GM21528 (cell line): Measurements from ENCODE around the gene PSTPIP2.
"Not testable (repeated sequence)": the region's sequence is repeated elsewhere in the genome, so short reads cannot be mapped to it uniquely, and the experiment has no call there.

Experiments
- ATAC-seq: cut with Tn5 transposase; IDR thresholded peaks from one replicate; pipeline ENCODE4 v1.9.1; 2021; ENCODE audit warnings: mild to moderate bottlenecking, moderate library complexity; ENCODE audit not compliant: unreplicated experiment, low FRiP score

PSTPIP2 gene, protein sequence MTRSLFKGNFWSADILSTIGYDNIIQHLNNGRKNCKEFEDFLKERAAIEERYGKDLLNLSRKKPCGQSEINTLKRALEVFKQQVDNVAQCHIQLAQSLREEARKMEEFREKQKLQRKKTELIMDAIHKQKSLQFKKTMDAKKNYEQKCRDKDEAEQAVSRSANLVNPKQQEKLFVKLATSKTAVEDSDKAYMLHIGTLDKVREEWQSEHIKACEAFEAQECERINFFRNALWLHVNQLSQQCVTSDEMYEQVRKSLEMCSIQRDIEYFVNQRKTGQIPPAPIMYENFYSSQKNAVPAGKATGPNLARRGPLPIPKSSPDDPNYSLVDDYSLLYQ

DNA sequence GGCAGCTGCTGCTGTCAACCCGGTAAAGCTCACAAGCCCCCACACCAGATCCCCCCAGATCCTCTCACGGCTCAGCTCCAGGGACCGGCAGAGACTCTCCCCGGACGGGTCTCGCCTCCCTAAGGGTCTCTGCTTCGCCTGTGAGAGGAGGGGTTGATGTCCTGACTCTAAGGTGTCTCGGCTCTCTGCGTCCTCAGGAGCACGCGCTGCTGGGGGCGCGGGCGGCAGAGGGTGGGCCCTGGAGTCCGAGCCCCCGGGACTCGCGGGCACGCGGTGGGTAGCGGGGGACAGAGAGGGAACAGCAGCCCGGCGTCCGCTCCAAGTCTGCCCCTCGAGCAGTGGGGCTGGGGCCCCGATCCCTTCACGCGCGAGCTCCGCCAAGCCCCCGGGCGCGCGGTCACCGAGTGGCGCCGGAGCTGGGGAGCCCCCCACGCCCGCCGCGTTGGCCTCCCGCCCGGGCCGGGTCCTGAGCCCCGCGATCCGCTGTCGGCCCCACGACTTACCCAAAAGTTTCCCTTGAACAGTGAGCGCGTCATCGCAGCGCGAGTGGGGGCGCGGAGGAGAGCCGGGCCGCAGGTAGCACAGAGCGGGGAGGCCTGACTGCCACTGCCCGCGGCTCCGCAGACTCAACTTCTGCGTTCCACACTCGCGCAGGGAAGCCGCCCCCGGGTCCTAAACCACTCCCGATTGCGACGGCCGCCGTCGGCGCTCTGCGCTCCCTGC lies at the start of gene PSTPIP2:
PSTPIP2 (minus strand) TSS at position 608 of the 723 bp plus-strand sequence; CDS start at position 536, 72 bp downstream.
- ATAC-seq = peak; percentile 68

DNA sequence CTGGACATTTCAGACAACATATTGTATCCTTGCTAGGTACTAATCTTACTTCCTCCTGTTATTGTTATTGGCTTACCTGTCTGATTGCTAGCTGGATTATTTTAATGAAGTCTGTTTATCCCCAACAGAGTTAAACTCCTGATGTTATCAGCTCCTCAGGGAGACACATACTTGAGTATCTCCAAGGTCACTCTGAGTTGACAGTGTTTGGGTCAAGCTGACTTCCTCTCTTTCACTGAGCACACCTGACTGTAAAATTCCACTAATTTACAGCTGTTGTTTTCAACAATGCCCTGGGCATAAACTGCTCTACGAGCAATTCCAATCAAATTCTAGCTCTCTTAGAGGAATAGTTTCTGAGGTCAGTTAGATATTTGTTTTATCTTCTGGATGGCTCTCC lies 41.7 kb upstream of the PSTPIP2 start:
- ATAC-seq = no peak

DNA sequence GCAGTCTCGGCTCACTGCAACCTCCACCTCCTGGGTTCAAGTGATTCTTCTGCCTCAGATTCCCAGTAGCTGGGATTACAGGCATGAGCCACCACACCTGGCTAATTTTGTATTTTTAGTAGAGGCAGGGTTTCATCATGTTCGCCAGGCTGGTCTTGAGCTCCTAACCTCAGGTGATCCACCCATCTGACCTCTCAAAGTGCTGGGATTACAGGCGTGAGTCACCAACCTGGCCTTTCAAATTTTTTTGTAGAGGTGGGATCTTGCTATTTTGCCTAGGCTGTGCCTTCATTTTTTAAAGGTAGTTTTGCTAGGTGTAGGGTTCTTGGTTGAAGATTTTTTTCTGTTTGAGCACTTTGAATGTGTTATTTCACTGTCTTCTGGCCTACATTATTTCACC lies 38.3 kb upstream of the PSTPIP2 start:
- no peak for ATAC-seq

DNA sequence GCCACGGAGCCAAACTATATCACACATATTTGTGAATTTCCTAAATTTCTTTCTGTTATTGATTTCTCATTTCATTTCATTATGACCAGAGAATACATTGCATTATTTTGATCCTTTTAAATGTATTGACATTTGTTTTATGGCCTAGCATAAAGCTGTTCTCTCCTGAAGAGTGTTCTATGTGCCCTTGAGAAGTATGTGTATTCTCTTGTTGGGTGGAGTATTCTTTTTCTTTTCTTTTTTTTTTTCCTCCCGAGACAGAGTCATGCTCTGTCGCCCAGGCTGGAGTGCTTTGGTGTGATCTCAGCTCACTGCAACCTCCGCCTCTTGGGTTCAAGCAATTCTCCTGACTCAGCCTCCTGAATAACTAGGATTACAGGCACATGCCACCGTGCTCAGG lies 37.3 kb upstream of the PSTPIP2 start:
- ATAC-seq = no peak

DNA sequence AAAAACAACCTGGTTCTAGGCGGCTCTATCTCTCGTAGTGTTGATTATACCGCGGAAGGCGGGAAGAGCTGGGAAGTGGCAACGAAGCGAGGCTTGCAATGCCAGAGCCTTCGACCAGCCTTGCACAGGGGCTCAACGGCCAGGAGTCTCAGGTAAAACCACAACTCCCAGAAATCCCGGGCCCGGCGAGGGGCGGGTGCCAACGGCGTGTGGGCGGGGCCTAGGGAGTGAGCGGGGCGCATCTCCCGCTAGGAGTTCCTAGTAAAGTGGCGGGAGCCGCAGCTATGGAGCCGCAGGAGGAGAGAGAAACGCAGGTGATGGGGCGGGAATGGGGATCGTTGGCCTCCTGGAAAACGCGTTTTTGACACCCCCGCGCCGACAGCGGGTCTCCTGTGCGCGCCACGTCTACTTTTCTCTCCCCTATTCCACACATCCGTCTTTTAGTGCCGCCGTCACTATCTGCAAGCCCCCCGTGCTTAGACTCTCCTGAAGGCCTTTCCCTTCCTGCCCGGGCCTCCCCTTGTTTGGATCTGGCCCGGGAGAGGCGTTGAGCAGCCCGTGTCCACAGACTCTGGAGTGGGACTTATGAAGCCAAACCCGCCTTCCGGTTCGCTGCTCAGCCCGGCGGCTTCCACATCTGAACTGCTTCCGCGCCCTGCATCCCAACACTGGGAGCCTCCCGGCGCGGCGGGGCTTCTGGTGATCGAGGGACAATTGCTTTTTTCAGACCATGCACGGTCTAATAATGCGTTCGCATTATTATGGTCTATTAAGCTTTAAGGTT lies 32.3 kb upstream of the PSTPIP2 start, which contains the start of gene HAUS1:
HAUS1 (plus strand) TSS at position 258 of the 784 bp plus-strand sequence; CDS start at position 285, 27 bp downstream.
- ATAC-seq = peak; percentile 91

DNA sequence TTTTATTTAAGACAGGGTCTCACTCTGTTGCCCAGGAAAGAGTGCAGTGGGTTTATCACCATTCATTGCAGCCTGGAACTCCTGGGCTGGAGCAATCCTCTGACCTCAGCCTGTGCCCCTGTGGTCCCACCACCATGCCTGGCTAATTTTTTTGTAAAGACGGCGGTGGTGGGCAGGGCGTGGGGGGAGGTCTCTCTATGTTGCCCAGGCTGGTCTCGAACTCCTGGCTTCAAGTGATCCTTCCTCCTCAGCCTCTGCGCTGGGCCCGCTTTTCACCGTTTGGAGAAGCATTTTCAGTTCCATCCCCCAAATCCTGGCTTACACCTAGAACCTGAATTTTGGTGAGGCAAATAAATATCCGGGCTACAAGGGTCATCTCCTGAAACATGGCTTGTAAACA lies 27.4 kb upstream of the PSTPIP2 start:
- no peak for ATAC-seq

DNA sequence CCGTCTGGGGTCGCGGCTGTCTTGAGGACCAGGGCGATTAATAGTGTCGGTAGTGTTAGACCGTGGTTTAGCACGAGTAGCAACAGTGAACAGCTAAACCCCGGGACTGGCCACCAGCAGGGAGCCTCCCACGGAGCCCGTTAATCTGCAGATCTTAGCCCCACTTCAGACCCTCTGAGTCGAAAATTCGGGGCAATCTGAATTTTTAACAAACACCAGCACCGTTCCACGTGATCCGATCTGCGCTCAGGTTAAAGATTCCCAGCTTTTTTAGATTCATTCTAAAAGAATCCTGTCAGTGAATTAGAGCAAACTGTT lies 26.5 kb upstream of the PSTPIP2 start:
- ATAC-seq = no peak

DNA sequence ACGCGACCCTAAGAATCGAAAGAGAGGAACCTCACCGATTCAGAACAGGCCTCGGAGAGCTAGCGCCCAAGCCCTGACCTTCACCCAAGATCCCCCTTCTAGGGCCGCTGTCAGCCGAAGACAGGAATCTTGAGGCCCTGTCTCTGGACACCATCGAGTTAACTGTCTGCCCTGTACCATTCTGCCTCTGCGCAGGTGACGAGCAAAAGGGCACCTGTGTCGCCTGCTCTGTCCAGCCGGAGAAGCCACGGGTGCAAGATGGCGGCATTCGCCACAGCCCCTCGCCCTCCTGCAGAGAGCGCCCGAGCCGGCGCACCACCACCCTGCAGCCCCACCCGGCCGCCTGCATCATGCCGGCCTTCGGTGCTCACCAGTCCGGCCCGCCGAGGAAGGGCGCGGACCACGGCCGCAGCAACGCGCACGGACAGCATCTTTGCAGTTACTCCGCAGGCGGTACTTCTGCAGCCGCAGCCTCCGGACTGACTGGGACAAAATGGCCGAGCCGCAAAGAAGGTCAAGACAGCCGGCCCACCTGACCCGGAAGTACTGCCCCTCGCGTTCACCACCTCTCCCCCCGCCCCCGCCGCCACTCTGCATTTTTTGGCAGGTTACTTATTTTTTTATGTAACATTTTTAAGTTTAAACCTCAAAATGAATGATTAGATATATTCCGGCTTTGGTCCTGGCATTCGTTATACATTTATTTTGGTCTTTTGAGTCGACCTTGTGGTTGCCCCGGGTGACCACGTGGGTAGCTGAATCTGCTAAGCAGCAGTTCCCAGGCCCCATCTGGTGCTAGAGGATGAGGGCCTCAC lies 25.9 kb upstream of the PSTPIP2 start, which contains the start of gene ATP5F1A:
ATP5F1A (minus strand) TSS at position 496 of the 815 bp plus-strand sequence; CDS start at position 431, 65 bp downstream.
- peak; percentile 81 for ATAC-seq

DNA sequence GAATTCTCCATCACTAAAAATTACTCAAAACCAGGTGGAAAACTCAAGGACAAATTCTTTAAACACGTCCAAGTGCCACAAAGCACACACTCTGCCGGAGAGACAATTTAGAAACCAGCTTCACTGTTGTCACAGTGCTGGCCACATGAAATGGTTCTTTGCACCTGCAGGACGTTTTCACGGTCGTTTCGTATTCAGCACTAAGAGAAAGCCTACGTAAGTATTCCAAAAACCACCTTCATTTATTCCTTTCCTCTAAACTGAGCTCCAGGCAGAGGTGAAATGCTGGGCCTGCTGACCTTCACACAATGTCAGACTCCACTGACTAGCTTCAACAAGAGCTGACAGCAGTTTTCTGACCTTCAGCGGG lies 25.4 kb upstream of the PSTPIP2 start:
- peak; percentile 31 for ATAC-seq

DNA sequence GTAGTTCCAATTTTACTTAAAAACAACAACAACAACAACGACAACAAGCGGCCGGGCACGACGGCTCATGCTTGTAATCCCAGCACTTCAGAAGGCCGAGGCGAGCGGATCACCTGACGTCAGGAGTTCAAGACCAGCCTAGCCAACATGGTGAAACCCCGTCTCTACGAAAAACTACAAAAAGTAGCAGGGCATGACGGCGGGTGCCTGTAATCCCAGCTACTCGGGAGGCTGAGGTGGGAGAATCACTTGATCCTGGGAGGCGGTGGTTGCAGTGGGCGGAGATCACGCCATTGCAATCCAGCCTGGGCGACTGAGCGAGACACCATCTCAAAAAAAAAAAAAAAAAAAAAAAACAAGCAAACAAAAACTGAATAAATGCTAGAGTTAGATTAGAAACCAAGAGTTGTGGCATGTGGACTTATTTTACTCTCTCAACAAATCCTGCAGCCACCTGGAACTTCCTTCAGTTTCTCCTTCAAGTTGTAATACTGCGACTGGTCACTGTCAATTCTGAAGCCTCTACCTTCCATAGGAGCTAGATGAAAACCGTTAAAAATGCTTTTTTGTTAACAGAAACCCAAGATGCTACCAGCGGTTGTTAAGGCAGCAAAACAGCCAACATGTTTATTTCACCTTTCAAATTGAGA lies 24.7 kb upstream of the PSTPIP2 start:
- ATAC-seq = no peak

DNA sequence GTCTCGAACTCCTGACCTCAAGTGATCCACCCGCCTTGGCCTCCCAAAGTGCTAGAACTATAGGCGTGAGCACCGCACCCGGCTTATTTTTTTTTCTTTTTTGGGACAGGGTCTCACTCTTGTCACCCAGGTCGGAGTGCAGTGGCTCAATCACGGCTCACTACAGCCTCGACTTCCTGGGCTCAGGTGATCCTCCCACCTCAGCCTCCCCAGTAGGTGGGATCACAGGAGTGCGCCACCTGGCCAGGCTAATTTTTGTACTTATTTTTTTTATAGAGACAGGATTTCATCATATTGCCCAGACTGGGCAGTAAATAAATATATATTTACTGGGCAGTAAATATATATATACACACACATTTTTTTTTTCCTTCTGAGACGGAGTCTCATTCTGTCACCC lies 23.5 kb upstream of the PSTPIP2 start:
- ATAC-seq = no peak

DNA sequence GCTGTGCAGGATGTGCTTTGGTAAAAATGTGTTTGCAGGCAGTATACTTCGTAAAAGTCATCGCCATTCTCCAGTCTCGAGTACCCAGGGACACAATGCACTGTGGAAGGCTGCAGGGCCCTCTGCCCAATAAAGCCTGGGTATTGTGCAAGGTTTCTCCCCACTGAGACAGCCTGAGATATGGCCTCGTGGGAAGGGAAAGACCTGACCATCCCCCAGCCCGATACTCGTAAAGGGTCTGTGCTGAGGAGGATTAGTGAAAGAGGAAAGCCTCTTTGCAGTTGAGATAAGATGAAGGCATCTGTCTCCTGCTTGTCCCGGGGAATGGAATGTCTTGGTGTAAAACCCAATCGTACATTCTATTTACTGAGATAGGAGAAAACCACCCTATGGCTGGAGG lies 16.4 kb upstream of the PSTPIP2 start:
- ATAC-seq = not testable (repeated sequence)

DNA sequence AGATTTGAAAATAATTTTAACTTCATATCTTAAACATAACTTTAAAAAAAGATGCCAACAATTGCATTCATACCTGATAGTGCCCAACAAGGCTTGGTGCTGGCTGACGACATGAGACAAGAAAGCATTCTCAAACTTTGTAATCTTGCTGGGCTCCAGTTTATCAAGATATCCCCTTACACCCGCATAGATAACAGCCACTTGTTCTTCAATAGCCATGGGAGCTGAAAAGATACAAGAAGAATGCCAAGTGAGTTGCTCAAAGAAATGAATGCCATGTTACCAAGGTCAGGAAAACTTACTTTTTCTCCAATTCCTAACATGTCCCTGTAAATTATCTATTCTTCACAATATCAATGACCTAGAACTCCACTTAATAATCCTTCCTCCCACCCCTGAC lies 12.4 kb upstream of the PSTPIP2 start:
- no peak for ATAC-seq

DNA sequence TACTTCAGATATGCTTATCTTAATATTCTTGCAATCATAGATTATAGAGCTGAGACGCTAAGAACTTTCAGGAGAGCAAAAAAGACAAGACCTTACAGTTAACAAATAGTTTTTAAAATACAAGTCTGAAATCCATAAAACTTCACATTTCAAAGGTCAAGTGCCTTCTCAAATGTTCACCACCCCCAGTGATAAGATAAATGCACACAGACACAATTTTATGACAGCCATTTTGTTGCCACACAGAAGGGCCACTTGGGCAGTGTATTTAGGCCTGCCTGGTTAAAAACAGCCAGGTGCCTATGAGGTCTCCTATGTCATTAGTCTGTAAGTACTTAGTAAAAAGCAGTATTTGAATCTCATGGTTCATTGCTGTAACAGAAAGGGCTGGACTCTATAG lies 8.1 kb upstream of the PSTPIP2 start:
- ATAC-seq = no peak

DNA sequence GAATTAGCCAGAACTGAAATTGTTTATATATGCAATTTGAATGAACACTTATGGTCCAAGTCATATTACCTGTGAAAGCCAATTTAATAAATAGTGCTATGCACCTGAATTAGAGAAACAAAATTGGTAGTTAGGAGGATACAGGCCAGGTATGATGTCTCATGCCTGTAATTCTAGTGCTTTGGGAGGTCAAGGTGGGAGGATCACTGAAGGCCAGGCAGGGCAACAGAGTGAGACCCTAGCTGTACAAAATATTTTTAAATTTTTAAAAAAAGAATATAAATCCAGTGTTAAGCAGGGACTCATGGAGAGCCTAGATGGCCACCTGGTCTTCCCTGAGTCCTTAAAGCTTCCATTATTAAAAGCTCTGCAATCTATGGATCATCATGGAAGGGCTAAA lies 7.3 kb upstream of the PSTPIP2 start:
- ATAC-seq = no peak

DNA sequence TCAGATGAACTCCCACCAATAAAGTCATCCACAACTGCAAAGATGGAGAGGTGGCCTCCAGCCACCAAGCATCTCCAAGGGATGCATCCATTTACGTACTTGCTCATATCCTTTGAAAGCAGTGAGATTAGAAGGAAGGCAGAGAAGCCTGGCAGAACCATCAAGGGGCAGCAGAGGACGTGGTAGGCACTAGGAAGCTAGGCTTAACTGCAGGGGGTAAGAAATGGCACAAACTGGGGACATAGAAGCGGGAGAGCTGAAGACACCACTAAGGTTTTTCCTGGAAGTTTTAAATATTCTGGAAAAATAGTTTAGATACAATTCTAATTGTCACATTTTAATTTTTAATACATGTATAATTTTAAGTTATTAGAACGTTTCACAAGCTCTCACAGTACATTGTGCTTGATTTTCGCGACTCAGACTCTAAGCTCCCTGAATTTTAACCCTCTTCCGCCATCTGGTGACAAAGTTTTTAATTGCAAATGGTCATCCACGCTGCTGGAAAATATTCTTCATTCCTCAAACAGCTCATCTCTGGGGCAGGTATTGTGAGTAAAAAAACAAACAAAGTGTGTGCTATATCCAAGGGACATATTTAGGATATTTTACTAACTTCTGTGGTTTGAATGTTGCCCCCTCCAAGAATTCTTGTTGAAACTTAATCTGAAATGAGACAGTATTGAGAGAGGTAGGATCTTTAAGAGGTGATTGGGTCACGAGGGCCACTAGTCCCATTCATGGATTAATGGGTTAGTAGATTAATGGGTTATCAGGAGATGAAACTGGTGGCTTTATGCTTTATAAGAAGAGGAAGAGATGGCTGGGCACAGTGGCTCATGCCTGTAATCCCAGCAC lies 1.6 kb upstream of the PSTPIP2 start:
- ATAC-seq = no peak

DNA sequence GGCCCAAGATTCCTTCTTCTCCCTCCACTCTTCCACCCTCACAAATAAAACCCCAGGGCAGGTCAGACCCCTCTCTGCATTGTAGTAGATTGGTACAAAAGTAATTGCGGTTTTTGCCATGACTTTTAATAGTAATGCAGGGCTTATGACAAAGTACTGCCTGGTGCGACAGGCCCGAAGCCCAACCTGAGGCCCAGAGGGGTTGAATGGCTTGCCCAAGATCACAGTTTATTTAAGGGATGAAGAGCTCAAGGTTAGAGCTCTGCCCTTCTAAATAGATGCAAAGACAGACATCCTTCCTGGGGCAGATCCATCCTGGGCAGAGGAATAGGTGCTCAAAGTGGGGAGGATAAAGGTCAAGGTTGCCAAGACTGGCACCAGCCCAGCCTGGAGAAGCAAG lies 899 bp upstream of the PSTPIP2 start:
- no peak for ATAC-seq

DNA sequence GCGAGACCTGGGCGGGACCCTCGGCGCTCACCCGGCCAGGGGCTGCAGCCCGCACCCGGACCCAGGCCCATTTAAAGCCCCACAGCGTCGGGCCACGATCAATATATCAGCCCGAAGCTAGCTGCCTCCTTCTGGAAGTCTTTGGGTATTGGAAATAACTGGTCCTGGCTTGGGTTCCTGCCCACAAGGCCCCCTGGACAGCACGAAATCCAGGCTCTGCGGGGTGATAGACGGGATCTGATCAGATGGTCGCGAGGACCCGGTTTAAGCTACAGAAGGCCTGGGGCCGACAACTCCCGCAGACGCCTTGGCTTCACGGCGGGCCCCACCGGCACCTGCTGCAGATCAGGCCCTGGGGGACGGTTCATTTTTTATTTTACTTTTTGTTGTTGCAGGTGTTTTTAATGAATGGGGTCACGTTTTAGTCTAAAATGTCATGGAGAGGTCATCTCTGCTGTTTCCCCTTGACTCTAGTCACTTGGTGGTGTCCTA lies 362 bp upstream of the PSTPIP2 start:
- ATAC-seq = no peak
